BJ (cell line): ENCODE measurements around the gene CCDC106. TPM values are rescaled to one million over a fixed set of nuclear protein-coding genes. Genes with fewer than 3 reads are reported as not detected.

Experiments
- CTCF ChIA-PET: fragments of 350-600 bp; formaldehyde crosslinking; extraction: SDS; loops from one replicate; lab custom pipeline; 2021; ENCODE audit warnings: antibody characterized with exemption, inconsistent platforms; lab: Yijun Ruan, JAX
- POLR2A ChIA-PET: fragments of 300-600 bp; sonication (Branson Sonifier 250); formaldehyde crosslinking; extraction: SDS; loops from one replicate; lab custom pipeline; 2021; ENCODE audit warnings: antibody characterized with exemption; lab: Charles Lee
- DNase-seq: peaks from one replicate; pipeline ENCODE4 v3.0.0-alpha.2; 2011; ENCODE audit warnings: low read depth
- H3K27me3 ChIP-seq: 2 replicates; pipeline ENCODE4 v1.6.0; 2011; ENCODE audit warnings: low read length; ENCODE audit not compliant: control insufficient read depth, insufficient read depth
- H3K36me3 ChIP-seq: 2 replicates; pipeline ENCODE4 v1.5.1; 2011; ENCODE audit warnings: low read length; ENCODE audit not compliant: control insufficient read depth, insufficient read depth
- H3K4me3 ChIP-seq: 2 replicates; pipeline ENCODE4 v1.5.1; 2011; ENCODE audit warnings: low read depth, mild to moderate bottlenecking, control low read depth, low read length
- polyA plus RNA-seq: library from polyadenylated mRNA; depleted of rRNA; stranded (reverse); fragments of >200 nt; gene quantifications from 2 replicates; pipeline ENCODE4 v1.2.3, GENCODE V29; 2011
- TF ChIP-seq, protein P1 (sequence below): IDR thresholded peaks from 2 replicates; pipeline ENCODE4 v1.5.1; 2011; ENCODE audit warnings: low read depth, mild to moderate bottlenecking, control low read depth, inconsistent platforms, low read length, moderate library complexity; ENCODE audit not compliant: insufficient read depth

CCDC106 gene
- polyA plus RNA-seq, 1 experiment, result 8.9 TPM

DNA sequence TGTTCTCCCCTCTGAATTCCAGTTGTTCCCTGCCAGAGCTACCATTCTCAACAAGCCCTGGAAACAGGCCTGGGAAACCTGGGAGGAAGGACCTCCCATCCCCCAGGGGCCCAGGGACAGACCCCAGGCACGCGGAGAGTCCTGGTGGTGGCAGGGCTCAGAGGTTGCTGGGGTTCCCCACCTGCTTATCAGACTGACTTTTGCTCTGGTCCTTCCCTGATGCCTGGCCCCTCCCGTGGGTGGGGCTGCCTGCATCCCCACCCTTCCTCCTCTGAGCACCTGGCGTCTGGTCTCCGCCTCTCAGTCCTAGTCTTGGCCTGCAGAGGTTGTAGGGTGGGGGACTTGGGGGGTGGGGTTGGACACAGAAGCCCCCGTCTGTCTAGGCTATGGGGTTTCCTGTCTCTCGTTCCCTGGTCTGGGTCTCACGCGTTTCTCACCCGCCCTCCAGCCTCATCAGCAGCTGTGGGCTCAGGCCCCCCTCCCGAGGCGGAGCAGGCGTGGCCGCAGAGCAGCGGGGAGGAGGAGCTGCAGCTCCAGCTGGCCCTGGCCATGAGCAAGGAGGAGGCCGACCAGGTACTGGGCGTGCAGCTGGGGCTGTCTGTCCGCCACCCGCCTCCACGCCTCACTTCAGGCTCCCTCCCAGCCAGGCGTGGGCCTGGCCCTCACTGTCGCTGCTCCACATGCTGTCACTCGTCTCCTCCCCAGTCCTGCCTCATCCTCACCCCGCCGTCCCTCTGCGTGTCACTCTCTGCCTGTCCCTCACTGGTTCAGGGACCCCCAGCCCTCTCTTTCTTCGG is 40.6 kb downstream of the CCDC106 start:
- H3K36me3 ChIP-seq, result peaks cover 46% of the 10 kb centered on the region
- no peak for DNase-seq
- H3K4me3 ChIP-seq, result no peak overlapping the region
- POLR2A ChIA-PET, result no interaction called here
- CTCF ChIA-PET, result interaction anchor here (0.6 kb wide), 1 partner anchor 686 kb away, joined by 3 read pairs; no protein-coding TSS in a partner anchor
- TF ChIP-seq, protein P1, sequence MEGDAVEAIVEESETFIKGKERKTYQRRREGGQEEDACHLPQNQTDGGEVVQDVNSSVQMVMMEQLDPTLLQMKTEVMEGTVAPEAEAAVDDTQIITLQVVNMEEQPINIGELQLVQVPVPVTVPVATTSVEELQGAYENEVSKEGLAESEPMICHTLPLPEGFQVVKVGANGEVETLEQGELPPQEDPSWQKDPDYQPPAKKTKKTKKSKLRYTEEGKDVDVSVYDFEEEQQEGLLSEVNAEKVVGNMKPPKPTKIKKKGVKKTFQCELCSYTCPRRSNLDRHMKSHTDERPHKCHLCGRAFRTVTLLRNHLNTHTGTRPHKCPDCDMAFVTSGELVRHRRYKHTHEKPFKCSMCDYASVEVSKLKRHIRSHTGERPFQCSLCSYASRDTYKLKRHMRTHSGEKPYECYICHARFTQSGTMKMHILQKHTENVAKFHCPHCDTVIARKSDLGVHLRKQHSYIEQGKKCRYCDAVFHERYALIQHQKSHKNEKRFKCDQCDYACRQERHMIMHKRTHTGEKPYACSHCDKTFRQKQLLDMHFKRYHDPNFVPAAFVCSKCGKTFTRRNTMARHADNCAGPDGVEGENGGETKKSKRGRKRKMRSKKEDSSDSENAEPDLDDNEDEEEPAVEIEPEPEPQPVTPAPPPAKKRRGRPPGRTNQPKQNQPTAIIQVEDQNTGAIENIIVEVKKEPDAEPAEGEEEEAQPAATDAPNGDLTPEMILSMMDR, result no peak
- no peaks in the 10 kb centered on the region for H3K27me3 ChIP-seq

DNA sequence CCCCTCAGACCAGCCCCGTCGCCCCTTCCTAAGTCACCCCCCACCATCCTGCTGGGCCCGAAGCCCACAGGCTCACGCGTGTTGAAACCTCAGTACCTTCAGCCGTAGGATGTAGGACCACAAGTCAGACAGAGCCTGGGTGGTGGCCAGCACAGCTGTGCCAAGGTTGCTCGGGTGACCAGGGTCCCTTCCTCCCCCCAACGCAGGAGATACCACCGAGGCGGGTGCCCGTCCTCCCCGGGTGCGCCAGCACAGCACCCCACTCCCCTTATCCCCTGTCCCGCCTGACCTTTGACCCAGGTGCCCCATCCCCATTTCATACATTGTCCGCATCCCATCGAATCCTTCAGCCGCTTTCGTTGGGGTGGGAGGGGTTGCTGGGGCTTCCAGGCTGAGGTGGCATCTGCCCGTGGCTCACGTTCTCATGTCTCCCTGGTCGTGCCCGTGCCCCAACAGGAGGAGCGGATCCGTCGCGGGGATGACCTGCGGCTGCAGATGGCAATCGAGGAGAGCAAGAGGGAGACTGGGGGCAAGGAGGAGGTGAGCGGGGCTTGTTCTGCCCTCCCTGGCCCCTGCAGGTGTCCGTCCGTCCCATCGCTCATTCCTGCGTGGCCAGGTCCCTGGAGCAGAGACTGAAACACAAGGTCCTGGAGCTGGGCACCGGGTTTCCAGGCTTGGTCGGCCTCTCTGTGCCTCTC is 41.5 kb downstream of the CCDC106 start:
- no peaks in the 10 kb centered on the region for H3K27me3 ChIP-seq
- ChIA-PET POLR2A (no interaction called here), CTCF (interaction anchor here (0.6 kb wide), 1 partner anchor 685 kb away, joined by 3 read pairs; no protein-coding TSS in a partner anchor)
- H3K4me3 ChIP-seq, result no peak overlapping the region
- H3K36me3 ChIP-seq, result peaks cover 48% of the 10 kb centered on the region
- TF ChIP-seq, protein P1, result no peak
- no peak for DNase-seq

DNA sequence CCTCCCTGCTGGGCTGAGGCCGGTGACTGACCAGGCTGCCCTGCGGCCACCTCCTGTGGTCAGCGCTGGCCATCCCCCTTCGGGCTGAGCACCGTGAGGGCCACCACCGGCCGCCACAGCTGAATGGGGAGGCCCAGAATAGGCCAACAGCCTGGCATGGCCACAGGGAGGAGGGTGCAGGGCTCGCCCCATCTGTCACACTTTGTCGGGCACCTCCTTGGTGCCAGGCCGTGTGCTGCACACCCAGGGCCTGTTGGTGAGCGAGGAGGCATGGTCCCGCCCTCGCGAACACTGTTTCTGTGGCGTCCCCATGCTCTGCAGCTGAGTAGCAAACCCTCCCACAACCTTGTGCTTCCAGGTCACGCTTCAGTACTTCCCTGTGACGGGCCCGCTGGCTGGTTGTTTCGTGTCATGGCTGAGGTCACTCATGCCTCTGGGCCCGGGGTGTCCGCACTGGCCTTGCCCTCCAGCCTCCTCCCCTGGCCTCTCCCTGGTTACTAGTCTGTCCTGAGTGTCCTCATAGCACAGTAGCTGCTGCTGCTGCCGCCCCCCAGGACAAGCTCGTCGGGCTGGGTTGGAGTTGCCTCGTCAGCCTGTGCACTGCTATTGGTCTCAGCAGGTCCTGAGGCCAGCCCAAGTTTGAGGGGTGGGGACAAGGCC is 42.2 kb downstream of the CCDC106 start:
- CTCF ChIA-PET, result no interaction called here
- no peaks in the 10 kb centered on the region for H3K27me3 ChIP-seq
- TF ChIP-seq, protein P1, result no peak
- H3K4me3 ChIP-seq, result no peak overlapping the region
- peaks cover 49% of the 10 kb centered on the region for H3K36me3 ChIP-seq
- no peak for DNase-seq
- POLR2A ChIA-PET, result no interaction called here

DNA sequence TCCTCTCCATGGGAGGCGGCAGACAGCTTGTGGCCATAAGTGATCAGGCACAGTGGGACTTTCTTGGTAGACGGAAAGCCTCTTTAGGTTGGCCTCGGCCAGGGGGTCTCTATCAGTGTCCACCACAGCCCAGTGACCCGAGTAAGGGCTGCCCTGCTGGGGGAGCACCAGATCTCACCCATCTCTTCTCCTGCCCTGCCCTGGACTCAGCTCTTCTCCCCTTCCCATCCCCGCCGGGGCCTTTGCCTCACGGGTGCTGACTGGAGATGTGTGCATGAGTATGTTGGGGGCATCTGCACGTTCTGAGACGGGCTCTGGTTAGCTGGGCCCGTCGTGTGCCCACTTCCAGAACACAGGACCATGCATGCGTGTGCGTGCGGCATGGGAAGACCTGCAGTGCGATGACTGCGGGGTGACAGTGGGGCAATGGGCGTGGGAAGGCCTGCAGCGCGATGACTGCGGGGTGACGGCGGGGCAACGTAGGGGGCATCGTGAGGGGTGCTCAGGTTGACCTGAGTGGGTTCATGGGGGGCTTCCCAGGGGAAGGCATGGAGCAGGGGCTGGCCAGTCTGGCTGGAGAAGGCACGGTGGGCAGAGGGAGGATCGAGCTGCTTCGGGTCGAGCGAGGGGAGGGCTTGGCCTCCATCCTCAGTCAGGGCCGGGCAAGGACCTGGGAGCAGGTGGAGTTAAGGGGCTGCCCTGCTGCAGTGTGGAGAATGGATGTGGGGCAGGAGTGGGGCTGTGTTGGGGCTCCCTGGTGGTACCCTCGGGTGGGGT is 42.9 kb downstream of the CCDC106 start:
- TF ChIP-seq, protein P1, result no peak
- ChIA-PET CTCF (no interaction called here), POLR2A (no interaction called here)
- Histone ChIP-seq H3K36me3 (peaks cover 46% of the 10 kb centered on the region), H3K27me3 (no peaks in the 10 kb centered on the region), H3K4me3 (no peak overlapping the region)
- DNase-seq, result no peak
